Right atrium auricular region (tissue), 2 donors: Measurements from ENCODE around the gene GABPA. TPM values are rescaled to one million over a fixed set of nuclear protein-coding genes. Genes with fewer than 3 reads are reported as not detected.

ENCODE experiments used
- DNase-seq: peaks from one replicate; pipeline ENCODE4 v3.0.0-alpha.2; 2019; ENCODE audit warnings: low spot score
- H3K27ac ChIP-seq, 2 donors: fragments of 200-600 bp; sonication (generic); 1 replicate in 1 of 2; 2 replicates in 1 of 2; pipeline ENCODE4 v1.5.1; 2016 to 2019
- H3K27me3 ChIP-seq, 2 donors: fragments of 200-600 bp; sonication (generic); one replicate each; pipeline versions ENCODE4 v1.5.1 to v1.6.0; 2017 to 2019
- H3K36me3 ChIP-seq: fragments of 200-600 bp; sonication (generic); one replicate; pipeline ENCODE4 v1.5.1; 2016
- H3K4me1 ChIP-seq, 2 donors: fragments of 200-600 bp; sonication (generic); one replicate each; pipeline versions ENCODE4 v1.5.1 to v1.6.0; 2017 to 2019
- H3K4me3 ChIP-seq, 2 donors: fragments of 200-600 bp; sonication (generic); 1 replicate in 1 of 2; 2 replicates in 1 of 2; pipeline ENCODE4 v1.5.1; 2017 to 2019; ENCODE audit warnings: mild to moderate bottlenecking in 1 of 2, moderate library complexity in 1 of 2
- H3K9me3 ChIP-seq, 2 donors: fragments of 200-600 bp; sonication (generic); one replicate each; pipeline ENCODE4 v1.5.1; 2019
- CTCF ChIP-seq, 2 donors: fragments of 200-600 bp; sonication (generic); IDR thresholded peaks; one replicate each; pipeline ENCODE4 v1.5.1; 2019; ENCODE audit warnings: antibody characterized with exemption in 2 of 2
- total RNA-seq, 2 donors: library from RNA; depleted of rRNA; stranded (reverse); fragments of >200 nt; gene quantifications; one replicate each; pipeline ENCODE4 v1.1.0, GENCODE V29; 2016

Gene GABPA
- total RNA-seq, 2 donors from 2014 or later: 13.9 to 18.1 TPM

DNA sequence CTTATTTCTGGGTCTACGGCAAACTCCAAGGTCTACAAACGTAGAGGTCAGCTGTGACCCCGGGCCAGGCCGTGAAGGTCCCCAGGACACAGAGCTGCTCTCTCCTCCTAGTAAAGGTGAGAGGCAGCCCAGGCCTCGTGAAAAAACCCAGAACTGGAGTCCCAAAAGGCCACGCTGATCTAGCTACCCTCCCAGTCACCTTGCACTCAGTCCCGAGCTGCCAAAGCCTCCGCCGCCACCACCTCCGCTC is 193 bp upstream of the GABPA start:
- H3K27ac ChIP-seq: peak overlapping the region; percentile 99 to 100
- no peaks in the 10 kb centered on the region for H3K9me3 ChIP-seq
- no peaks in the 10 kb centered on the region for H3K27me3 ChIP-seq
- H3K4me3 ChIP-seq: peak overlapping the region; percentile 91 to 98
- peaks cover 19% of the 10 kb centered on the region for H3K36me3 ChIP-seq
- no peak for TF ChIP-seq CTCF (IDR thresholded peaks at IDR 0.05)
- H3K4me1 ChIP-seq: peaks cover 0 to 62% of the 10 kb centered on the region in 2 donors
- DNase-seq: no peak

GRCh38 chr21:25735646-25736597 is 1.1 kb downstream of the GABPA start:
- Histone ChIP-seq H3K36me3 (peaks cover 12% of the 10 kb centered on the region), H3K4me3 (peak overlapping the region; percentile 91 to 98), H3K9me3 (no peaks in the 10 kb centered on the region), H3K27ac (peak overlapping the region; percentile 99 to 100), H3K27me3 (no peaks in the 10 kb centered on the region), H3K4me1 (peaks cover 0 to 49% of the 10 kb centered on the region in 2 donors)
- DNase-seq: peak; percentile 84
- TF ChIP-seq CTCF (IDR thresholded peaks at IDR 0.05): no peak

DNA sequence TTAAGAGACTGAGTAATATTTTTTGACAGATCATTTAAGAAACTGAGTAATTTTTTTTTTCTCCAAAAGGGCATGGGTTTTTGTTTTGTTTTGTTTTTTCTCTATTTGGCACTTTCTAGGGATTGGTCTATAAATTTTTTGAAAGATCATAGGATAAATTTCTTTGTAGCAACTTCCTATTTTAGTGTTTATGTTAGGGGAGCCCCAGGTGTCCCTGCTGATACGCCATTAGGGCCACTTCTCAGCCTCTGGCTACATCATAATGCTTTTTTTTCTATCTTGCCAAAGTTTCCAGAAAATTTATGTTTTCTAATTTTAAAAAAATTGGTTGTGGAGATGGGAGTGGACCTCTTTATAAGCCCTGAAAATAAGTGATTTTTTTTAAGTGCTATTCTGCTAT is 2.6 kb downstream of the GABPA start:
- DNase-seq: no peak
- Histone ChIP-seq H3K36me3 (no peaks in the 10 kb centered on the region), H3K9me3 (no peaks in the 10 kb centered on the region), H3K27ac (peak overlapping the region; percentile 99 to 100), H3K27me3 (no peaks in the 10 kb centered on the region), H3K4me3 (no peak overlapping the region), H3K4me1 (peaks cover 0 to 34% of the 10 kb centered on the region in 2 donors)
- TF ChIP-seq CTCF (IDR thresholded peaks at IDR 0.05): no peak

DNA sequence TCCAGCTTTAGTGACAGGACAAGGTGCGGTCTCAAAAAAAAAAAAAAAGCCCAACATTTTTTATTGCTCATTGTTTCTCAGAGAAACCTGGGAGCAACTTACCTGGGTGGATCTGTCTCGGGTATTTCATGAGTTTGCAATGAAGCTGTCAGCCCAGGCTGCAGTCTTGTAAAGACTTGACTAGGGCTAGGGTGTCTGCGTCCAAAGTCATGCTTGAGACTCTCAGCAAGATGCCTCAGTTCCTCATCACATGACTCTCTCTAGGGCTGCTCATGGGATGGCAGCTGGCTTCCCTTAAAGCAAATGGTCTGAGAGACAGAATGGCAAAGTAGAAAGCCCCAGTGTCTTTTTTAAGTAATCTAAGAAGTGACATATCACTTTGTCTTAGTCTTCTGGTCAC is 8.1 kb downstream of the GABPA start:
- H3K27ac ChIP-seq: no peak overlapping the region
- no peaks in the 10 kb centered on the region for H3K36me3 ChIP-seq
- TF ChIP-seq CTCF (IDR thresholded peaks at IDR 0.05): no peak
- no peaks in the 10 kb centered on the region for H3K9me3 ChIP-seq
- H3K27me3 ChIP-seq: no peaks in the 10 kb centered on the region
- H3K4me3 ChIP-seq: no peak overlapping the region
- DNase-seq: no peak
- H3K4me1 ChIP-seq: peaks cover 0 to 1% of the 10 kb centered on the region in 2 donors

DNA sequence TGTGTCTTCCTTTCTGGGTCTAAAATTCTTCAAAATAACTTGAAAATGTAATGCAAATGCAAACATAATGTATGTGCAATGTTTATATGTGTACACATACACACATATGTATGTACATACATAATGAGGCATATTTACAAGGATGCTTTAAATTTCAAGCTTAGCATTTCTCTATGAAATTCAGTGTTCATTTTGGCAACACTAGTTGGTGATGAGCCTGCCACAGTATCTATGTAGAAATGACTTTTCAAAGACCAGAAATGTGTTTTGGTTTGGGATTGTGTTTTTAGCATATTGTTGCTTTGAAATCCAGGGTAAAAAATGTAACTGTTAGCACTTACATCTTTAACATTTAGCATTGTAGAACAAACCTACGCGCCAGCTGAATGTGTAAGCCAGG is 10.1 kb downstream of the GABPA start:
- Histone ChIP-seq H3K9me3 (no peaks in the 10 kb centered on the region), H3K27me3 (no peaks in the 10 kb centered on the region), H3K4me3 (no peak overlapping the region), H3K4me1 (no peaks in the 10 kb centered on the region), H3K27ac (no peak overlapping the region), H3K36me3 (peaks cover 5% of the 10 kb centered on the region)
- DNase-seq: no peak
- TF ChIP-seq CTCF (IDR thresholded peaks at IDR 0.05): no peak

DNA sequence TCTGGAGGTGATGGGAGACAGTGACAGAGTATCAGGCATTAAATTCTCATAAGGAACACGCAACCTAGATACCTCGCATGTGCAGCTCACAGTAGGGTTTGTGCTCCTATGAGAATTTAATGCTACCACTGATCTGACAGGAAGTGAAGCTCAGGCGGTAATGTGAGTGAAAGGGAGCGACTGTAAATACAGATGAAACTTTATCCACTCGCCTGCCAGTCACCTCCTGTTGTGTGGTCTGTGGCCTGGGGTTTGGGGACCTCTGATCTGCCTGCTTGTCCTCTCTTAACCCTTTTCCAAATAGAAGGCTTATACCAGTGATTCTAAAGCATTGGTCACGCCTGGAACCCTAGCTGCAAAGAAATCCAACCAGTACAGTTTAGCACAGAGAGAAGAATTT is 15.3 kb downstream of the GABPA start:
- H3K36me3 ChIP-seq: peaks cover 19% of the 10 kb centered on the region
- H3K4me1 ChIP-seq: no peaks in the 10 kb centered on the region
- TF ChIP-seq CTCF (IDR thresholded peaks at IDR 0.05): no peak
- no peaks in the 10 kb centered on the region for H3K27me3 ChIP-seq
- no peak overlapping the region for H3K27ac ChIP-seq
- DNase-seq: no peak
- no peaks in the 10 kb centered on the region for H3K9me3 ChIP-seq
- H3K4me3 ChIP-seq: no peak overlapping the region
